GM12865 (cell line): ENCODE measurements around the gene C1R.
A peak's percentile ranks its signal among the peaks of the same experiment; 100 is the strongest.

Experiments used
- DNase-seq: peaks from one replicate; pipeline ENCODE4 v3.0.0; 2010; ENCODE audit warnings: low read depth
- H3K4me3 ChIP-seq: 2 replicates; pipeline ENCODE4 v1.5.1; 2011; ENCODE audit warnings: mild to moderate bottlenecking, low read depth, low read length, control low read depth
- TF ChIP-seq, protein P1 (sequence below): IDR thresholded peaks from 2 replicates; pipeline ENCODE4 v1.5.1; 2011; ENCODE audit warnings: low read length, control low read depth, low read depth, inconsistent platforms; ENCODE audit not compliant: insufficient read depth; ENCODE audit errors: missing control alignments

The C1R gene

DNA sequence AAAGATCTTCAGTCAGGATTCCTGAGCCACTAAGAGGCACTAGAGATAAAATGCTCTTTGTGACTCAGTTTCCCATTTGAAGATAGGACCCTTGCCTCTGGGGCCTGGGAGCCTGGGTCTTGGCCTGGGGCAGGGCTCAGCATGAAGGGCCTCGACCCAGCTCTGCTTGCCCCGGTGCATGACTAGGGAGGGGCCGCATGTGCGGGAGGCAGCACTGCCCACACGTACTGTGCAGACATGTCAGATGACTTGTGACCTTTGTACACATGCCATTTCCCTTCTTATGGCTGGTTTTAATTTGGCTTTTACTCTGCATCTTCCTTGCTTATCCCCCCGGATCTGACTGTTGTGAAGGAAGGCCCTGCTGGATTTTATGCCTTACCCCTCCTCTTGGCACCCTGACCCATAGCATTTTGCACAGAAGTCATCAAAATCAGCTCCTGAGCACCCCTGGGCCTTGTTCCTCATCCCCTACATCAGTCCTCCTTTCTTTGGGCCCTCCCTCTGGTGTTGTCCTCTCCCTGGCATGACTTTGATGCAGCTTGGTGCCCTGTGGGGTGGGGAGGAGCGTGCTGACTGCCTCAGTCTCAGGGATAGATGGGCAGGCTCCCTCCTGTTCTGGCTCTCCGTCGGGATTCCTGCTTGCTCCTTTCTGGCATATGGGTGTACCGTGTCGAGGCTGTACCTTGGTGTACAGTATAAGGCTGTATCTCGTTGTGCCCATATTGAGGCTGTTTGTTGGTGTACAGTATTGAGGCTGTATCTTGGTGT, 42.3 kb upstream of the C1R start:
- no peak for DNase-seq
- TF ChIP-seq, protein P1, sequence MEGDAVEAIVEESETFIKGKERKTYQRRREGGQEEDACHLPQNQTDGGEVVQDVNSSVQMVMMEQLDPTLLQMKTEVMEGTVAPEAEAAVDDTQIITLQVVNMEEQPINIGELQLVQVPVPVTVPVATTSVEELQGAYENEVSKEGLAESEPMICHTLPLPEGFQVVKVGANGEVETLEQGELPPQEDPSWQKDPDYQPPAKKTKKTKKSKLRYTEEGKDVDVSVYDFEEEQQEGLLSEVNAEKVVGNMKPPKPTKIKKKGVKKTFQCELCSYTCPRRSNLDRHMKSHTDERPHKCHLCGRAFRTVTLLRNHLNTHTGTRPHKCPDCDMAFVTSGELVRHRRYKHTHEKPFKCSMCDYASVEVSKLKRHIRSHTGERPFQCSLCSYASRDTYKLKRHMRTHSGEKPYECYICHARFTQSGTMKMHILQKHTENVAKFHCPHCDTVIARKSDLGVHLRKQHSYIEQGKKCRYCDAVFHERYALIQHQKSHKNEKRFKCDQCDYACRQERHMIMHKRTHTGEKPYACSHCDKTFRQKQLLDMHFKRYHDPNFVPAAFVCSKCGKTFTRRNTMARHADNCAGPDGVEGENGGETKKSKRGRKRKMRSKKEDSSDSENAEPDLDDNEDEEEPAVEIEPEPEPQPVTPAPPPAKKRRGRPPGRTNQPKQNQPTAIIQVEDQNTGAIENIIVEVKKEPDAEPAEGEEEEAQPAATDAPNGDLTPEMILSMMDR = no peak
- no peak overlapping the region for H3K4me3 ChIP-seq

DNA sequence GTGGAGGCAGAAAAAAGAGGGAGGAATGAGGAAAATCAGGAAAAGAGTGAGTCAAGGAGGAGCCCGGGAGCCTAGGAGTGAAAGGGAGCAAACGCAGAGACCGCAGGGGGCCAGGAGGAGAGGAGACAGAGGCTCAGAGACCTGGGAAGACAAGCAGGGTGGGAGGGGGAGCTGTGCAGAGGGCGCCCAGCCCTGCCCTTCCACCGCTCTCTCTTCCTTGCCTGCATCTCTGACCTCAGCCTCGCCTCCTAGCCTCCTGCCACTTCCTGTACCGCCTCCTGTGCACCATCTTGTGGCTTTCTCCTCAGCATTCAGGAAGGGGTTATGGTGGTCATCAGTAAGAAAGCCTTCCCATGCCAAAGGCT, 39.2 kb upstream of the C1R start:
- DNase-seq = peak; percentile 47
- TF ChIP-seq, protein P1 = no peak
- peak overlapping the region; percentile 76 for H3K4me3 ChIP-seq

DNA sequence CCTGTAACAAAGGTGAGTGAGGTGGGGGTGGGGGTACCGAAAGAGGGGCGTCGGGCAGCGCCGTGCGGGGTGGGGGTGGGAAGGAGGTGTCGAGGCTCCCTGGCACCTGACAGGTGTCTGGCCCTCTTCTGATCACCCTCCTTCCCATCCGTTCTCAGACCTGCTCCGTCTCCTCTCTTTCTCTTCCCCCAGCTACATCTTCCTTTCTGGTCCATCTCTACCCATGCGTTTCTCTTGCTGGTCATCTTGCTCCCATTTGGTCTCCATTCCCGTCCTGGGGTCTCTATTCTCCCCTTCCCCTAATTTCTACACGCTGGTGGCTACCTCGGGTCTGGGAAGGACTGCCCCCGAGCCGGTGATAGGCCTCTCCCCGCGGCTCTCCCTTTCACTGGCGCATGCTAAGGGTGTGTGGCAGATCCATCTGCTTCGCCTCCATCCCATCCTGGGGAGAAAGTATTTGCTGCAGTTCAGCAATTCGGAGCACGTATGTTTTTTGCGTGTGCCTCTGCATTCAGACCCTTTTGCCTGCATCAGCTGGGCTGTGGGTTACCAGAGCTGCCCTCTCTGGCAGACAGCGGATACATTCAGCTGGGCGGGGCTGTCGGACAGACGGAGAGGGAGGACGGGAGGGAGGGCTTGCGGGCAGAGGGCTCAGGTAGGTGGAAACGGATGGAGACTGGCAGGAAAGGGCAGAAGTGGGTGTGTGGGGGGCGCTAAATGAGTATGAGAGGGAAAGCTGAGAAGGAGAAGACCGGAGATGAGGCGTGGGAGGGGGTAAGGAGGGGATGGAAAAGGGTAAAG, 38.7 kb upstream of the C1R start:
- H3K4me3 ChIP-seq = peak overlapping the region; percentile 76
- TF ChIP-seq, protein P1 = no peak
- peak; percentile 65 for DNase-seq

DNA sequence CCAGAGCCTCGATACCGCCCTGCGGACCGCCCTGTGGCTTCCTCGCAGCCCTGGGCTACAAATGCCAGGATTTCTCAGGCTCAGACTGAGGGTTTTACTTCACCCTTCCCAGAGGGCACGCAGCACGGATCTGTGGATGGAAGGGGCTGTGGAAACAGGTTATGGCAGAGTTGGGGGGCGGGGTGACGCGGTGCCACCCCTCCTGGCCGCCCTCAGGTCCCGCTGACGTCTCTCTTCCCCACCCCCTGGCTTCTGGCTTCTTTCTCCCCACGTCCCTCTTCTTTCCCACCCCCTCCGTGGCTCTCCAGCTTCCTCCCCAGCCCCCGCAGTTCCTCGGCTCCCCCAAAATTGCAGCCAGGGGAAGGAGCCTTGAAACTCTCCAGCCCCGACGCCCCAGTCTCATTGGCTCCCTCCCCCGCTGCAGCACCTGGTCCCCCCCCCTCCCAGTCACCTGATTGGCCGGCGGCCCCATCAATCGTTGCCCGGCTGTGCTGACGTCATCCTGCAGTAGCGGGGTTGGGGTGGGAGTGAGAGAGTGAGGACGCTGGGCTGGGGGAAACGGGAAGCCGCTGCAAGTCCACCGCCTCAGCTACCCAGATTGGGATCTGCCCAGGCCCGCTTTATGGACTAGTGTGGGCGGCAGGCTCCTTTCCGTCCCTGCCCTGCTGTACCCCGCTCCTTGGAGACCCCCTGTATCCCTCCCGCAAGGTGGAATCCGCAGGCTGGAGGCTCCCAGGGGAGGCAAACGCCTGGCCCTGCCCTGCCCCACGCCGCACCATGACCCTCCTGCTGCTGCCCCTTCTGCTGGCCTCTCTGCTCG, 37.8 kb upstream of the C1R start, which contains the start of gene CLSTN3:
CLSTN3 (plus strand) TSS at position 500 of the 820 bp plus-strand sequence; CDS start at position 778, 278 bp downstream.
- DNase-seq = peak; percentile 91
- peak within 1 kb of the TSS; percentile 76 for H3K4me3 ChIP-seq
- TF ChIP-seq, protein P1 = no peak

DNA sequence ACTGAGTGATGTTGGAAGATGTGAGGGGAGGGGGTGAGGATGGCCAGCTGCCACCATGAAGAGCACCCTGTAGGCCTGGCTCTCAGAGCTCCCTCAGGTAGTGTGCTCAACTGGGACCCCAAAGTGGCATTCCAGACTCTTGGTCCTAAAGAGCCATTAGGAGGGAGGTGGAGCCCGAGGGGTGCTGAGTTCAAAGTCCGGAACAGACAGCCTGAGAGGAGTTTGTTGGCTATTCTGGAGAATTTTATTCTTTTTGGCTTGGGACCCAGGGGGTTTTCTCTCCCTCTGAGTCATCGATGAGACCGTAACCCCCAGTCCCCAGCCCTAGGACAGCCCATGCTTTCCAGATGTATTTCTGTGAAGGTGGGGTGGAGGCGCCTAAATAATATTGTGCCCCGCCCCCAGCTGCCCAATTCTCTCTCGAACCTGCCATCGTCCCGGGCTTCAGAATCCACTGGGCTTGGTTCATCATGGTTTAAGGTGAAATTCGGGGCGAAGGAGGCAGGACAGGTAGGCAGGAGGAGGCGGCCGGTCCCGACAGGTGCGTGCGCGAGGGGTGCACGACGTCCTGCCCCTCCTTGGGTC, 37.1 kb upstream of the C1R start:
- TF ChIP-seq, protein P1 = no peak
- H3K4me3 ChIP-seq = peak overlapping the region; percentile 76
- no peak for DNase-seq

DNA sequence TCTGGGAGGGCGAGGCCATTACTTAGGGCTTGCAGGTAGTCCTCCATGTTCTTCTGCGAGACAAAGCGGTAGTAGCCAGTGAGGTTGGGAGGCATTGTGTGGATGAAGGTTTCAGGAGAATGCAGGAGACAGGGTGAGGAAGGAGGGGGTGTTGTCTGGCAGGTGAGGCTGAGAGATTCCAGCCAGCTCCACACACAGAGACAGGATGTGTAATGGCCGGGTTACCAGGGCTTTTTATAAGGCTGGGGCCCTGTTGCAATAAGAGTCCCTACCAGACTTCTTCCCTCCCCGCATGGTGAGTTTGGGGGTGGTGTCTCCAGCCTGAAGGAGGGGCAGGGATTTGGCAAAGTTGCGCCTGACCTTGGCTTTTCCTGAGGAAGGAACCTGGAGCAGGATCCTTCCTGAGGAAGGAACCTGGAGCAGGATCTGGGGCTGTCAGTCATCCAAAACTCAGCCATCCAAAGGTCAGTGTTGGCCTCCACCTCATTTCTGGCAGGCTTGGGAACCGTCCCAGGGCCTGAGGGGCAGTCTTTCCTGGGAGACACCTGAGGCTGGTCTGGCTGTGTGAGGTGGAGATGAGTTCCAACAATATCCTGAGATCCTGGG, 36.5 kb upstream of the C1R start, which contains the start of gene RBP5:
RBP5 (minus strand) TSS at position 209 of the 606 bp plus-strand sequence; CDS start at position 95, 114 bp downstream.
- DNase-seq = no peak
- TF ChIP-seq, protein P1 = no peak
- peak within 1 kb of the TSS; percentile 76 for H3K4me3 ChIP-seq
